HepG2 (cell line): ENCODE results near the gene ZNF530. TPM values are rescaled to one million over a fixed set of nuclear protein-coding genes. Genes with fewer than 3 reads are reported as not detected.

Experiments used
- ATAC-seq: fragments of 200-7000 bp; cut with Tn5 transposase; 3 replicates; pipeline ENCODE4 v1.9.1; 2020; ENCODE audit warnings: mild to moderate bottlenecking, moderate library complexity
- BruUV-seq: library from RNA; stranded (reverse); fragments of 400-500 nt; replicated peaks from 2 replicates; lab custom pipeline; 2021; lab: Mats Ljungman, UMichigan
- CTCF ChIA-PET: fragments of 300-600 bp; formaldehyde crosslinking; extraction: SDS; loops from one replicate; lab custom pipeline; 2021; ENCODE audit warnings: low total read pairs, inconsistent platforms, low intra/inter-chr PET ratio; lab: Yijun Ruan, JAX
- POLR2A ChIA-PET: fragments of 350-600 bp; sonication (Branson Sonifier 250); formaldehyde crosslinking; loops from one replicate; lab custom pipeline; 2020; ENCODE audit warnings: antibody characterized with exemption, inconsistent platforms; lab: Yijun Ruan, JAX
- DNase-seq: peaks from one replicate; pipeline ENCODE4 v3.0.0-alpha.2; 2015; ENCODE audit warnings: low spot score
- FAIRE-seq: peaks from 3 replicates; lab custom pipeline; 2011; peaks lifted over from hg19 to GRCh38; lab: Jason Lieb, UNC
- H2AFZ ChIP-seq: one replicate; pipeline ENCODE4 v1.6.1; 2011; ENCODE audit warnings: low read length, inconsistent platforms
- H3K27ac ChIP-seq: fragments of 300-600 bp; 3 replicates; pipeline ENCODE4 v1.8.0; 2011; ENCODE audit warnings: mixed run types, mild to moderate bottlenecking, mixed read lengths, low read length, inconsistent platforms; ENCODE audit not compliant: insufficient read depth; ENCODE audit errors: extremely low read length
- H3K27me3 ChIP-seq, 2 experiments: fragments of 200-600 bp in 1 of 2; 2 replicates in 1 of 2; 3 replicates in 1 of 2; pipeline versions ENCODE4 v1.6.0 to v1.8.0; 2011; ENCODE audit warnings: low read length in 2 of 2, mild to moderate bottlenecking in 2 of 2, moderate library complexity in 2 of 2, inconsistent platforms in 1 of 2; ENCODE audit not compliant: insufficient read depth in 2 of 2, control insufficient read depth in 1 of 2
- H3K36me3 ChIP-seq, 2 experiments: fragments of 200-600 bp in 1 of 2; replicated peaks in 1 of 2; 2 replicates in 1 of 2; 3 replicates in 1 of 2; pipeline versions ENCODE4 v1.5.1 to v1.8.0; 2011; ENCODE audit warnings: low read length in 2 of 2, inconsistent platforms in 1 of 2; ENCODE audit not compliant: insufficient read depth in 2 of 2, control insufficient read depth in 1 of 2
- H3K4me1 ChIP-seq: 2 replicates; pipeline ENCODE4 v1.5.1; 2012; ENCODE audit warnings: low read length, inconsistent platforms; ENCODE audit not compliant: insufficient read depth
- H3K4me2 ChIP-seq: 2 replicates; pipeline ENCODE4 v1.6.0; 2011; ENCODE audit warnings: low read depth, low read length, inconsistent platforms
- H3K4me3 ChIP-seq, 3 experiments: fragments of 200-600 bp in 1 of 3; sonication (generic), shearing (Covaris generic) in 1 of 3; replicated peaks in 1 of 3; 2 replicates each; pipeline ENCODE4 v1.5.1; 2011 to 2016; ENCODE audit warnings: low read length in 3 of 3, inconsistent platforms in 2 of 3, low read depth in 2 of 3, mild to moderate bottlenecking in 2 of 3, control low read depth in 1 of 3, mixed read lengths in 1 of 3; ENCODE audit not compliant: insufficient read depth in 1 of 3
- H3K79me2 ChIP-seq: one replicate; pipeline ENCODE4 v1.6.1; 2011; ENCODE audit warnings: low read length, inconsistent platforms; ENCODE audit not compliant: insufficient read depth
- H3K9ac ChIP-seq: 2 replicates; pipeline ENCODE4 v1.6.0; 2011; ENCODE audit warnings: mild to moderate bottlenecking, low read depth, low read length, inconsistent platforms; ENCODE audit not compliant: insufficient read depth
- H3K9me3 ChIP-seq: 2 replicates; pipeline ENCODE4 v1.5.1; 2012; ENCODE audit warnings: mild to moderate bottlenecking, low read length
- H4K20me1 ChIP-seq: 2 replicates; pipeline ENCODE4 v1.6.0; 2011; ENCODE audit warnings: inconsistent platforms, mild to moderate bottlenecking, low read length, moderate library complexity; ENCODE audit not compliant: insufficient read depth
- ELF3 ChIP-seq: IDR thresholded peaks from 2 replicates; pipeline ENCODE4 v1.6.1; 2016; ENCODE audit warnings: missing genetic modification reagents, missing compliant biosample characterization
- FOXC1 ChIP-seq: sonication (generic); formaldehyde crosslinking; IDR thresholded peaks from 2 replicates; pipeline ENCODE4 v1.8.0; 2022; ENCODE audit warnings: mild to moderate bottlenecking, missing genetic modification reagents, borderline replicate concordance
- HMGA1 ChIP-seq: sonication (generic); formaldehyde crosslinking; conservative IDR thresholded peaks from 2 replicates; pipeline ENCODE4 v1.4.0; 2020; ENCODE audit warnings: missing genetic modification reagents
- LCORL ChIP-seq, 2 experiments: fragments of 450-650 bp in 1 of 2; sonication (generic) in 1 of 2; formaldehyde crosslinking in 1 of 2; IDR thresholded peaks; 2 replicates each; pipeline versions ENCODE4 v1.5.0 to v1.6.1; 2017 to 2020; ENCODE audit warnings: antibody characterized with exemption in 1 of 2, missing genetic modification reagents in 1 of 2
- POLR2A ChIP-seq, 2 experiments: IDR thresholded peaks; 2 replicates each; pipeline ENCODE4 v1.6.1; 2011; ENCODE audit warnings: low read depth in 2 of 2, low read length in 2 of 2, mild to moderate bottlenecking in 1 of 2, moderate library complexity in 1 of 2; ENCODE audit not compliant: insufficient read depth in 1 of 2
- SIX4 ChIP-seq: sonication (generic); formaldehyde crosslinking; IDR thresholded peaks from 2 replicates; pipeline ENCODE4 v1.4.0; 2020; ENCODE audit warnings: missing genetic modification reagents
- THAP9 ChIP-seq: sonication (generic); formaldehyde crosslinking; IDR thresholded peaks from 2 replicates; pipeline ENCODE4; 2020; ENCODE audit warnings: missing genetic modification reagents, mild to moderate bottlenecking, borderline replicate concordance
- ZFP36L1 ChIP-seq: sonication (generic); formaldehyde crosslinking; IDR thresholded peaks from 2 replicates; pipeline ENCODE4 v1.8.0; 2022; ENCODE audit warnings: mild to moderate bottlenecking, missing genetic modification reagents, moderate library complexity
- WGBS: methylation state at CpG from one replicate; pipeline ENCODE4 v1.1.6; 2017; ENCODE audit warnings: low lambda C conversion rate; 5-methylcytosine and 5-hydroxymethylcytosine counted together
- in situ Hi-C: cut with HindIII; loops from 2 replicates; pipeline ENCODE4 v1.10.0; 2017; ENCODE audit warnings: low pct_unique_long_range_greater_than_20kb; ENCODE audit not compliant: extremely low pct_ligation_motif_present
- intact Hi-C: fragments of 100-400 bp; cut with micrococcal nuclease; formaldehyde crosslinking; loops from one replicate; pipeline ENCODE4 v1.10.0; 2022; ENCODE audit not compliant: unreplicated experiment
- polyA plus RNA-seq, 8 experiments: library from polyadenylated mRNA; depleted of rRNA in 3 of 8; stranded (reverse) in 7 of 8; unstranded in 1 of 8; fragments of >200 nt; fragmentation: Illumina TruSeq in 4 of 8; extraction: Trizol in 4 of 8; gene quantifications; 2 replicates each; pipeline versions ENCODE4 v1.2.1 to v1.2.3, GENCODE V29; 2011 to 2016; ENCODE audit warnings: low read depth in 4 of 8, missing spikeins in 1 of 8, mixed read lengths in 1 of 8; ENCODE audit not compliant: insufficient read depth in 1 of 8
- total RNA-seq, 5 experiments: library from RNA; depleted of rRNA; stranded (reverse); fragments of >200 nt; fragmentation: Illumina TruSeq; extraction: Trizol; gene quantifications; 2 replicates each; pipeline ENCODE4 v1.2.3, GENCODE V29; 2016; ENCODE audit warnings: low read depth in 1 of 5

ZNF530 gene
- total and polyA plus RNA-seq, 2 of the 13 experiments (the other 11 are each of a cell fraction or from before 2014, with no cell fraction given), result 1.1 to 7.8 TPM

GRCh38 chr19:57642396-57643046, 42.8 kb downstream of the ZNF530 start:
- Histone ChIP-seq H3K36me3 (peaks cover 10 to 37% of the 10 kb centered on the region in 2 experiments), H3K9me3 (peaks cover 3% of the 10 kb centered on the region), H3K79me2 (no peaks in the 10 kb centered on the region), H3K4me1 (no peaks in the 10 kb centered on the region), H3K27ac (no peak overlapping the region), H3K27me3 (no peaks in the 10 kb centered on the region), H3K9ac (no peak overlapping the region), H3K4me2 (no peak overlapping the region), H2AFZ (no peak overlapping the region), H4K20me1 (no peaks in the 10 kb centered on the region), H3K4me3 (no peak overlapping the region)
- POLR2A ChIA-PET, result interaction anchor here (1.0 kb wide), 1 partner anchor 8 kb away, joined by 3 read pairs; no protein-coding TSS in a partner anchor
- 94% methylated on average over 4 of the region's 4 CpGs for WGBS
- CTCF ChIA-PET, result no interaction called here
- in situ Hi-C loops (no loop called here), intact Hi-C loops (no loop called here)
- ATAC-seq, result no peak
- TF ChIP-seq SIX4 (CRISPR knock-in tag) (no peak), LCORL (IDR thresholded peaks at IDR 0.05) (peak; percentile 93), LCORL (CRISPR knock-in tag; IDR thresholded peaks at IDR 0.05) (no peak), FOXC1 (CRISPR knock-in tag) (no peak), THAP9 (no peak), ZFP36L1 (CRISPR knock-in tag) (no peak), POLR2A (IDR thresholded peaks at IDR 0.05; ENCODE audit: insufficient read depth in 1 of 2, low read depth in 2 of 2, low read length in 2 of 2) (no peak), HMGA1 (CRISPR knock-in tag) (no peak), ELF3 (CRISPR knock-in tag) (no peak)
- BruUV-seq, result no TSS peak
- DNase-seq, result no peak
- FAIRE-seq, result no peak
